Astrocyte of the cerebellum (primary cell): ENCODE results near the gene CD80.

Experiments
- DNase-seq: peaks from one replicate; pipeline ENCODE4 v3.0.0-alpha.2; 2011; ENCODE audit warnings: low read depth
- H3K4me3 ChIP-seq: 2 replicates; pipeline ENCODE4 v1.5.1; 2011; ENCODE audit warnings: mild to moderate bottlenecking, low read depth, low read length, moderate library complexity
- in situ Hi-C: cut with HindIII; loops from 2 replicates; pipeline ENCODE4 v1.10.0; 2017; ENCODE audit warnings: low sequenced_read_pairs
- TF ChIP-seq, protein P1 (sequence below): IDR thresholded peaks from 2 replicates; pipeline ENCODE4 v1.5.1; 2012; ENCODE audit warnings: low read length, low read depth, moderate library complexity, mild to moderate bottlenecking; ENCODE audit errors: missing control alignments

The CD80 gene

DNA sequence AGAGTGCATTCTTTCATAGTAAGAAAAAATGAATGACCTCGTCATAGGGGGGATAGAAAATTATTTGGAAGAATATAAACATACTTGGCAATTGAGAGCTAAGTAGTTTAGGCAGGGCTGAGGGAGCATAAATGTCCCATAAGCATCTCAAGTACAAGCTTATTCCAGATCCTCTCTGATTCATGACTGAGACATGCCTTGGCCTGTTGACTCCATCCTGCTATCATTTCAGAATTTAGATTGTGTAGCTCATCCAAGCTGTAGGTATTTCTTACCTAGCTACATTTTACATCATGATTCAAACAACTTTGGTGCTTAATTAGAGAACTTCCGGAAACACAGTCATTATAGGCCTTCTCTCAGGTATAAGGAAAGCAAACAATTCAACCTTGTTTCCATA, 78.3 kb downstream of the CD80 start:
- in situ Hi-C loops: no loop called here
- no peak overlapping the region for H3K4me3 ChIP-seq
- TF ChIP-seq, protein P1, sequence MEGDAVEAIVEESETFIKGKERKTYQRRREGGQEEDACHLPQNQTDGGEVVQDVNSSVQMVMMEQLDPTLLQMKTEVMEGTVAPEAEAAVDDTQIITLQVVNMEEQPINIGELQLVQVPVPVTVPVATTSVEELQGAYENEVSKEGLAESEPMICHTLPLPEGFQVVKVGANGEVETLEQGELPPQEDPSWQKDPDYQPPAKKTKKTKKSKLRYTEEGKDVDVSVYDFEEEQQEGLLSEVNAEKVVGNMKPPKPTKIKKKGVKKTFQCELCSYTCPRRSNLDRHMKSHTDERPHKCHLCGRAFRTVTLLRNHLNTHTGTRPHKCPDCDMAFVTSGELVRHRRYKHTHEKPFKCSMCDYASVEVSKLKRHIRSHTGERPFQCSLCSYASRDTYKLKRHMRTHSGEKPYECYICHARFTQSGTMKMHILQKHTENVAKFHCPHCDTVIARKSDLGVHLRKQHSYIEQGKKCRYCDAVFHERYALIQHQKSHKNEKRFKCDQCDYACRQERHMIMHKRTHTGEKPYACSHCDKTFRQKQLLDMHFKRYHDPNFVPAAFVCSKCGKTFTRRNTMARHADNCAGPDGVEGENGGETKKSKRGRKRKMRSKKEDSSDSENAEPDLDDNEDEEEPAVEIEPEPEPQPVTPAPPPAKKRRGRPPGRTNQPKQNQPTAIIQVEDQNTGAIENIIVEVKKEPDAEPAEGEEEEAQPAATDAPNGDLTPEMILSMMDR: no peak
- DNase-seq: no peak
